Stimulated activated CD4-positive, alpha-beta T cell treated with anti-CD3 and anti-CD28 coated beads, Interleukin-4, amount 100 ng/mL, for 4 hours (primary cell): ENCODE measurements around the gene LYRM7.
"Not testable (repeated sequence)": the region's sequence is repeated elsewhere in the genome, so short reads cannot be mapped to it uniquely, and the experiment has no call there.

Experiments
- DNase-seq, 2 experiments: peaks; one replicate each; pipeline ENCODE4 v3.0.0-alpha.2; 2020

LYRM7 gene

GRCh38 chr5:131170540-131171275, at the start of gene LYRM7:
LYRM7 (plus strand) TSS chr5:131170944; CDS start chr5:131171021, 77 bp downstream.
- peak; percentile 81 to 98 for DNase-seq

GRCh38 chr5:131127244-131127643, 43.5 kb upstream of the LYRM7 start:
- DNase-seq: not testable (repeated sequence)

- DNase-seq: no peak
These were observed 41.4 kb upstream of the LYRM7 start for GRCh38 chr5:131129306-131129705.

- not testable (repeated sequence) for DNase-seq
These were observed 37.7 kb upstream of the LYRM7 start for GRCh38 chr5:131133091-131133490.

GRCh38 chr5:131138406-131138805, 32.3 kb upstream of the LYRM7 start:
- not testable (repeated sequence) for DNase-seq

GRCh38 chr5:131139321-131139720, 31.4 kb upstream of the LYRM7 start:
- DNase-seq: no peak

- DNase-seq: no peak
These were observed 27.6 kb upstream of the LYRM7 start for GRCh38 chr5:131142970-131143617.

GRCh38 chr5:131147258-131147657, 23.5 kb upstream of the LYRM7 start:
- DNase-seq: no peak

- no peak for DNase-seq
These were observed 21.9 kb upstream of the LYRM7 start for GRCh38 chr5:131148835-131149234.

- DNase-seq: no peak
These were observed 20.3 kb upstream of the LYRM7 start for GRCh38 chr5:131150408-131150807.

- no peak for DNase-seq
These were observed 19.5 kb upstream of the LYRM7 start for GRCh38 chr5:131151216-131151615.

- no peak for DNase-seq
These were observed 14.4 kb upstream of the LYRM7 start for GRCh38 chr5:131156385-131156784.

- DNase-seq: no peak
These were observed 13.8 kb upstream of the LYRM7 start for GRCh38 chr5:131156957-131157356.

GRCh38 chr5:131160134-131160533, 10.6 kb upstream of the LYRM7 start:
- no peak for DNase-seq

GRCh38 chr5:131163276-131164119, 7.2 kb upstream of the LYRM7 start:
- no peak for DNase-seq

- DNase-seq: peak; percentile 57 to 71
These were observed 6.3 kb upstream of the LYRM7 start for GRCh38 chr5:131164191-131165118.

- peak; percentile 91 to 94 for DNase-seq
These were observed 5.5 kb upstream of the LYRM7 start, which contains the start of gene HINT1 for GRCh38 chr5:131165119-131165727. HINT1 (minus strand) TSS chr5:131165256; CDS start chr5:131165205, 51 bp downstream.

- DNase-seq: no peak
These were observed 3.1 kb upstream of the LYRM7 start for GRCh38 chr5:131167615-131168014.

- DNase-seq: no peak
These were observed 769 bp upstream of the LYRM7 start for GRCh38 chr5:131169810-131170539.

GRCh38 chr5:131171276-131171810, 599 bp downstream of the LYRM7 start:
- no peak for DNase-seq

GRCh38 chr5:131180407-131180806, 9.7 kb downstream of the LYRM7 start:
- no peak for DNase-seq
